GM20431 (cell line): ENCODE measurements around the gene FBXO34.
"Not testable (repeated sequence)": the region's sequence is repeated elsewhere in the genome, so short reads cannot be mapped to it uniquely, and the experiment has no call there.

Source experiments
- in situ Hi-C: fragments of 300-500 bp; cut with MseI, MboI; formaldehyde crosslinking; loops from one replicate; pipeline ENCODE4 v1.15.0; 2020; ENCODE audit warnings: low sequenced_read_pairs; ENCODE audit not compliant: unreplicated experiment

Gene FBXO34

DNA sequence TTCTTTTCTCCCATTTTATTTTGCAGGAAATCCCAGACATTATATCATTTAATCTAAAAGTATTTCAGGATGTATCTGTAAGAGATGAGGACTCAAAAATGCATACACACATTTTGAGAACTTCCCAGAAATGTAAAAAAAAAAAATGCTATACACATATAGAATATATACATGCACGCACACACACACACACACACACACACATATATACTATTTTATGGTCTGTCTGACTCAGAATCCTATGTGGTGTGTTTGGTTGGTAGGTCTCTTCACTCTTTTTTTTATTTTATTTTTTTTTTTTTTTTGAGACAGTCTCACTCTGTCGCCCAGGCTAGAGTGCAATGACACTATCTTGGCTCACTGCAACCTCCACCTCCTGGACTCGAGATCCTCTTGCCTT lies 65.5 kb downstream of the FBXO34 start:
- in situ Hi-C loops, result no loop called here

GRCh38 chr14:55339770-55340169 lies 68.5 kb downstream of the FBXO34 start:
- in situ Hi-C loops, result no loop called here

GRCh38 chr14:55340482-55340881 lies 69.3 kb downstream of the FBXO34 start:
- in situ Hi-C loops, result no loop called here

DNA sequence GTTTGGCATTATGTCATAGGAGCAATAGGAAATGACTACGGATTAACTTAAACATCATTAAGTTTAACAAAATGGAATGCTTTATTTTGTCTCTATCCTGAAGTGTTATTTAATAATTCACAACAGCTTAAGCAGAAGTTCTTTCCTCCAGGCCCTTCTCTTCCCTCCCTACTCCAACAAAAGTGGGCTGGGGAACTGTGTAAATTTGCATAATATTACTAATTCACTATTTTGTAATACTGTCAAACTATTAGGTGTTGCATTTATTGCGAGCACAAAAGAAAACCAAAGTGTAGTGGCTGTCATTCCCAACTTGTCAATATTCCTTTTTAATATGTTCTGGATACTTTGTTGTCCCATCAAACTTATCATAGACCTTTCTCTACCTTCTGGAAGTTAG lies 70.6 kb downstream of the FBXO34 start:
- in situ Hi-C loops, result no loop called here

DNA sequence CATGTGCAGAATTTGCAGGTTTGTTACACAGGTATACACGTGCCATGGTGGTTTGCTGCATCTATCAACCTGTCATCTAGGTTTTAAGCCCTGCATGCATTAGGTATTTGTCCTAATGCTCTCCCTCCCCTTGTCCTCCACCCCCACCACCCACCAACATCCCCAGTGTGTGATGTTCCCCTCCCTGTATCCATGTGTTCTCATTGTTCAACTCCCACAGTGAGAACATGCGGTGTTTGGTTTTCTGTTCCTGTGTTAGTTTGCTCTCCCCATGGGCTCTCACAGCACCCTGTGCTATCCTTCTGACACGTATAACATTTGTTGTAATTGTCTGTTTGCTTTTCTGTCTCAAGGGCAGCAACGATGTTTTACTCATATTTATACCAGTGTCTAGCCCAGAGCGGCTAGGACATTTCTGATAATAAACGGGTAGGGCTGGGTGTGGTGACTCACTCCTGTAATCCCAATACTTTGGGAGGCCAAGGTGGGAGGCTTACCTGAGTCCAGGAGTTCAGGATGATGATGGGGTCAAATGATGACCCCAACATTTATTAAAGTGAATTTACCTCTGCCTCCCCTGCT lies 73.5 kb downstream of the FBXO34 start:
- in situ Hi-C loops, result not testable (repeated sequence)

DNA sequence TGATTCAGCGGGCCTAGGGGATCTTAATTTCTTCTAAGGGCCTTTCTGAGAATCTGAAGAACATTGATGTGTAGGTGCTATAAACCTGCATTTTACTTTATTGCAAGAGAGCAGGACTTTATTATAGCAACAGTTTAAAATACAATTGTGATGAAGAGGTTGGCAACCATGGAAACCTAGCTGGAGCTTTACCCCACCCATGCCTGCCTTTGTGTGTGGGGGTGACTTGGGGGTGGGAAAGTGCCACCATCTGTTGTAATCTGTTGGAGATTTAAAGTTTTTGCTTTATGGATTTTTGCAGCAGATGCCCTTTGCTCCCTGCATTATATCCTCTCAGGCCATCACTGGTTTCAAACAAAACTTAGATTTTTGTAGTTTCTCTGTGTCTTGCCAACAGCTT lies 75.8 kb downstream of the FBXO34 start:
- in situ Hi-C loops, result no loop called here

GRCh38 chr14:55347748-55348147 lies 76.5 kb downstream of the FBXO34 start:
- in situ Hi-C loops, result no loop called here

DNA sequence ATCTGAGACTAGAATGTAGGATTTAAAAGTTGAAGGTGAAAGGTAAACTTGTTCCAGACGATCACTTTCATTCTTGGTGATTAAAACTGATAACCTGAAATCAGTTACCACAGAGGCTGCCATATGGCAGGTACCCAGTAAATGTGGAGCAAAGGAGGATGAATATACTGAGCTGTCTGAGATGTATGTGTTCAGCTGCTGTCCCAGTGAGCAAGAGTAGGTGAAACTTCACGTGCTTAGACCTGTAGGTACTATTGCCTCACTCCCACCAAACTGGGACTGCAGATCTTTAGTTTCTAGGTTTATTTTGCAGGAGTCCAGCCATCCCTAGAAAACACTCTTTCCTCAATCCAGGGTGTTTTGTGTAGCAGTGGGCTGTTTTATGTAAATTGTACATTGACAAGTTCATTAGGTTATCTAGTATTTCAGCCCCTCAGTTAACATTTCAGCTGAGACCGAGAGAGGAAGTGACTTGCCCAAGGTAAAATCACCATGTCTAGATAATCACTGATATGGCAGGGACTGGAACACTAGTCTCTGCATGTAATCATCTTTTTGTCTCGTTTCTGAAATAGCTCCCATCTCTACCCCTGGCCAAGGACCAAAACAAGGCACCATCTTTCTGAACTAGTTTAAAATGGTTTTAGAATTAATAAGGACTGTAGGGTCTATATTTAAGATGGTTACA lies 77.7 kb downstream of the FBXO34 start:
- in situ Hi-C loops, result no loop called here

GRCh38 chr14:55349565-55349964 lies 78.3 kb downstream of the FBXO34 start:
- in situ Hi-C loops, result no loop called here

- in situ Hi-C loops, result loop anchor here (10.0 kb wide), 1 partner anchor 86 kb away; no protein-coding TSS in a partner anchor
Observed at GRCh38 chr14:55350461-55350860, 79.2 kb downstream of the FBXO34 start.

- in situ Hi-C loops, result loop anchor here (10.0 kb wide), 1 partner anchor 86 kb away; no protein-coding TSS in a partner anchor
Observed at GRCh38 chr14:55351111-55351510, 79.9 kb downstream of the FBXO34 start.

DNA sequence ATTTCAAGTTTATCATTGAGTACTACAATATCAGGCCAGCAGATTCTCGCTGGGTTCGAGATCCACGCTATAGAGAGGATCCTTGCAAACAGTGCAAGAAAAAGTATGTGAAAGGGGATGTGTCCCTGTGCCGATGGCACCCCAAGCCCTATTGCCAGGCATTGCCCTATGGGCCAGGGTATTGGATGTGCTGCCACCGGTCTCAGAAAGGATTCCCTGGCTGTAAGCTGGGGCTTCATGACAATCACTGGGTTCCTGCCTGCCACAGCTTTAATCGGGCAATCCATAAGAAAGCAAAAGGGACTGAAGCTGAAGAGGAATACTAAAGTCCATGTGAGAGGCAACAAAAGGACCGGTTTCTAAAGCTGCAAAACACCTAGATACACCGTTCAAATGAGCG lies 81.0 kb downstream of the FBXO34 start:
- in situ Hi-C loops, result loop anchor here (10.0 kb wide), 1 partner anchor 87 kb away; no protein-coding TSS in a partner anchor

GRCh38 chr14:55353686-55354467 lies 82.7 kb downstream of the FBXO34 start:
- in situ Hi-C loops, result loop anchor here (10.0 kb wide), 1 partner anchor 89 kb away; no protein-coding TSS in a partner anchor

DNA sequence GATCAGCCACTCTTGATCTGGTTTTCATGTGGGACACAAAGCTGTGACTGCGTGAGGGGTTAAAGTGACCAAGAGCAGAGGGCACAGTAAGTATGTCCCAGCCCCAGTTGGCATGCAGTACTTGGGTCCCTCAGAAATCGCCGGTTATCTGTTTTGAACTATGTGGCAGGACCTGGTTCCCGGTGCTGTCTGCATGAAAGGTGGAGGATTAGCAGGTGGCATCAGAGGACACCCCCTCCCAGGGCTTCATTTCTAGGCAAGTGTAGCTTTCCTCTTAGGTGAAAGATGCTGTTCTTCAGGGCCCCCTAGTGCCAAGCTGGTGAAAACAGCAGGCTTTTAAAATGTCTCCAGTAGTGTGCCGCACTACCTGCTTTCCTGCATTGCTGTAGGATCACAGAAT lies 83.3 kb downstream of the FBXO34 start:
- in situ Hi-C loops, result loop anchor here (10.0 kb wide), 1 partner anchor 90 kb away; no protein-coding TSS in a partner anchor

GRCh38 chr14:55355922-55356321 lies 84.7 kb downstream of the FBXO34 start:
- in situ Hi-C loops, result loop anchor here (10.0 kb wide), 1 partner anchor 91 kb away; no protein-coding TSS in a partner anchor

DNA sequence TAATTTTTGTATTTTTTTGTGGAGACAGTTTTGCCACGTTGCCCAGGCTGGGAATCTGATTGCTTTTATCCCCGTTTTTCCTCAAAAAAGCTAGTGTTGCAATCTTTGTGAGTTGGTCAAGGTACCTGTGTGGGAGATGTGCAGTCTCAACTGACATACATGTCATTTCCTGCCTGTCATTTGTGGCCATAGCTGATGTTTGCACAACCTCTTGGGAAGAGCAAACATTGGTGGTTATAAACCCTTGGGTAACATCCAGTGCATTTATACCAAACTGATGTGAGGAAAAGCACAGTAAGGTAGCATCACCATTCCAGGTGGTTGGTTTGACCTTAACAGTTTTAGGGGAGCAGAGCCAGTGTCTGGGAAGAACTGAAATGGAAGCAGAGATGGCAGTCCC lies 85.7 kb downstream of the FBXO34 start:
- in situ Hi-C loops, result loop anchor here (10.0 kb wide), 1 partner anchor 92 kb away; no protein-coding TSS in a partner anchor

DNA sequence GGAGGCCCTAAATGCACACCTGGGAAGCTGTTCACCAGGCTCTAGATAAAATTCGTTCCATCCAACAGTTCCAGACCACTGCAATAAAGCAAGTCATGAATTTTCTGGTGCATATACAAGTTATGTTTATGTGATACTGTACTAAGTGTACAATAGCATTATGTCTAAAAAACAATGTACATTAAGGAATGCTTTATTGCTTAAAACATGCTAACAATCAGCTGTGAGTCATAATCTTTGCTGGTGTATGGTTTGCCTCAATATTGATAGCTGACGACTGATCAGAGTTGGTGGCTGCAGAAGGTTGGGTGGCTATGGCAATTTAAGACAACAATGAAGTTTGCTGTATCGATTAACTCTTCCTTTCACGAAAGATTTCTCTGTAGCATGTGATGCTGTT lies 88.1 kb downstream of the FBXO34 start:
- in situ Hi-C loops, result loop anchor here (10.0 kb wide), 1 partner anchor 95 kb away; no protein-coding TSS in a partner anchor

- in situ Hi-C loops, result no loop called here
Observed at GRCh38 chr14:55361190-55361589, 90.0 kb downstream of the FBXO34 start.

GRCh38 chr14:55366271-55366670 lies 95.0 kb downstream of the FBXO34 start:
- in situ Hi-C loops, result no loop called here

DNA sequence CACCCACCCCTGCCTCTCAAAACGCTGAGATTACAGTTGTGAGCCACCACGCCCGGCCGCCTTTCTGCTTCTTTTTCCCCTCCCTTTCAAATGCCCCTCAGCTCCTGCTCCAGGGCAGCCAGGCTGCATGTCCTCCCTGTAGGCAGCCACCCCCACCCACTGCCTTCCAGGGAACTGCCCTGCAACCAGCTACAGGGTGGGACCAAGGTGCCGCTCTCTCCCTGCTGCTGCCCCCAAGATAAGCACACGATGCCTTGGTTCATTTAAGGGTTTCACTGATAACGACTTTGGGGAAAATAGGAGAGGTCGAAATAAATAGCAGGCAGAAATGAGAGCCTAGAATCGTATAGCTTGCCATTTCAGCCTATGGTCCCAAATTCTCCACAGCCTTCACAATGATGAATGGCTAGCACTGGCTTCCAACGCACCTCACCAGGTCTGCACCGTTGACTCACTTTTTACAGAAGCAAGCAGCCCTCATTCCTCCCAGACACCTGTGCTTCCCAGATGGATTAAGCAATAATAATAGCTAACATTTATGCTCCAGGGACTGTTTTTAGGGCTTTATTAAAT lies 99.7 kb downstream of the FBXO34 start:
- in situ Hi-C loops, result no loop called here
